ENCODE data around the gene PLEKHG2.

DNA sequence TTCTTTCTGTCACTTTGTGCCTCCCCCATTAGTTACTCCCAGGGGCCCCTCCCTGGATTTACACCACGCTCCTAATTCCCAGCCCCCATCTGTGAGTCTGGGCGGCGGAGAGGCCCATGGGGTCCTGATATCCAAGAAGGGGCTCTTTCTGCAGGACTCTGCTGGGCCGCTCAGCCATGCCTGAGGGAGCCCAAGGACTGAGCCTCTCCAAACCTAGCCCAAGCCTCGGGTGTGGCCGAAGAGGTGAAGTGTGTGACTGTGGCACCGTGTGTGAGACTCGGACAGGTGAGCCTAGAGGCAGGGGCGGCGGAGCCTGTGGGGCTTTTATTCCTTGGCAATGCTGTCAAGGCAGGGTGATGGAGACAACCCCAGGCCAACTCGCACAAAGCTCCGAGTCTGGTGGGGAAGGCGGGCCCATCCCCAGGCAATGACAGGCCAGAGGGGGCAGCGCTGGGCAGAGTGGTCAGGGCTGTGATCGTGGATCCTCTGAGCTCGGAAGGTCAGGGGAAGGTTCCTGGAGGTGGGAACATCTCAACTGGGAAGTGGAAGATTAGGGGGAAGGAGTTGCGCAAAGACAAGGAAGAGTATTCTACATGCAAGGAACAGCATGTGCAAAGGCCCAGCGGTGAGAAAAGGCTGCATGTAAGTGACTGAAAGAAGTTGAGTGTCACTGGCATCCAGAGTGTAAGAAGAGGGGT is 1.6 kb downstream of the PLEKHG2 start:
- TF ChIP-seq POLR2AphosphoS5 (IDR thresholded peaks at IDR 0.05) (no peak), EP300 (IDR thresholded peaks at IDR 0.05) (no peak), POLR2A (IDR thresholded peaks at IDR 0.05; ENCODE audit: low read depth) (no peak)
- TF ChIP-seq, protein P1, sequence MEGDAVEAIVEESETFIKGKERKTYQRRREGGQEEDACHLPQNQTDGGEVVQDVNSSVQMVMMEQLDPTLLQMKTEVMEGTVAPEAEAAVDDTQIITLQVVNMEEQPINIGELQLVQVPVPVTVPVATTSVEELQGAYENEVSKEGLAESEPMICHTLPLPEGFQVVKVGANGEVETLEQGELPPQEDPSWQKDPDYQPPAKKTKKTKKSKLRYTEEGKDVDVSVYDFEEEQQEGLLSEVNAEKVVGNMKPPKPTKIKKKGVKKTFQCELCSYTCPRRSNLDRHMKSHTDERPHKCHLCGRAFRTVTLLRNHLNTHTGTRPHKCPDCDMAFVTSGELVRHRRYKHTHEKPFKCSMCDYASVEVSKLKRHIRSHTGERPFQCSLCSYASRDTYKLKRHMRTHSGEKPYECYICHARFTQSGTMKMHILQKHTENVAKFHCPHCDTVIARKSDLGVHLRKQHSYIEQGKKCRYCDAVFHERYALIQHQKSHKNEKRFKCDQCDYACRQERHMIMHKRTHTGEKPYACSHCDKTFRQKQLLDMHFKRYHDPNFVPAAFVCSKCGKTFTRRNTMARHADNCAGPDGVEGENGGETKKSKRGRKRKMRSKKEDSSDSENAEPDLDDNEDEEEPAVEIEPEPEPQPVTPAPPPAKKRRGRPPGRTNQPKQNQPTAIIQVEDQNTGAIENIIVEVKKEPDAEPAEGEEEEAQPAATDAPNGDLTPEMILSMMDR (IDR thresholded peaks at IDR 0.05) = no peak

Measured in esophagus muscularis mucosa (tissue), 4 donors.